Epithelial cell of esophagus (primary cell): Measurements from ENCODE around the gene PTPN6.

Source experiments
- DNase-seq: peaks from one replicate; pipeline ENCODE4 v3.0.0; 2010; ENCODE audit warnings: low read depth
- H3K4me3 ChIP-seq: 2 replicates; pipeline ENCODE4 v1.5.1; 2011; ENCODE audit warnings: mild to moderate bottlenecking, low read length, control low read depth
- TF ChIP-seq, protein P1 (sequence below): IDR thresholded peaks from 2 replicates; pipeline ENCODE4 v1.5.1; 2011; ENCODE audit warnings: low read depth, mild to moderate bottlenecking, low read length, control low read depth, inconsistent platforms; ENCODE audit not compliant: insufficient read depth; ENCODE audit errors: missing control alignments

PTPN6 gene

DNA sequence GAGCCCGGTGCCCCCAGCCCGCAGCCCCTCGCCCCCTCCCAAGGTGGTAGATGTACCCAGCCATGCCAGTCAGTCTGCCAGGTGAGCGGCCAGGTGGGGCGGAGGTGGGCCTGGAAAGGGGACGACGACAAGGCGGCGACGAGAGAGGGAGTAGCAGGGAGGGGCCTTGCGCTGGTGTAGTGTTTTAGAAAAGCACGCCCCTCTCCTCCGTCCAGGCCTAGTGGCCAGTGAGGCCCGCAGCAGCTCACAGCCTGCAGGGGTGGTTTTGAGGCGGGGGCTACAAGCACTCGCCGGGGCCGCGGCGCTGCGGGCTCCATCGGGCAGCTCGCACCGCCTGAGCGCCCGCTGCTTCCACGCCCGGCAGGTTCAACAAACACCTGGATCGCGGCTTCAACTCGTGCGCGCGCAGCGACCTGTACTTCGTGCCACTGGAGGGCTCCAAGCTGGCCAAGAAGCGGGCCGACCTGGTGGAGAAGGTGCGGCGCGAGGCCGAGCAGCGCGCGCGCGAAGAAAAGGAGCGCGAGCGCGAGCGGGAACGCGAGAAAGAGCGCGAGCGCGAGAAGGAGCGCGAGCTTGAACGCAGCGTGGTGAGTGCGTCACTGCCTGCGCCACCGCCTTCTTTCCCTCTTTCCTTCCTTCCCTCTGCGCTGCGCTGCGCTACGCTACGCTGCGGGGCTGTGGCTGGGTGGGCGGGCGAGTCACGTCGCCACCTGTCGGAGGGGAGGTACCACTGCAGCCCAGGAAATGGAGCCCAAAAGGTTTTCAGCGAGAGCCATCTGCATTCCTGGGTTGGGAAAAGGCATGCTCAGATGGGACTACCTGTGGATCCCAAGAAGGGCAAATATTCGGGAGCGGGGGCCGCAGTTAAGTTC lies 13.4 kb upstream of the PTPN6 start:
- TF ChIP-seq, protein P1, sequence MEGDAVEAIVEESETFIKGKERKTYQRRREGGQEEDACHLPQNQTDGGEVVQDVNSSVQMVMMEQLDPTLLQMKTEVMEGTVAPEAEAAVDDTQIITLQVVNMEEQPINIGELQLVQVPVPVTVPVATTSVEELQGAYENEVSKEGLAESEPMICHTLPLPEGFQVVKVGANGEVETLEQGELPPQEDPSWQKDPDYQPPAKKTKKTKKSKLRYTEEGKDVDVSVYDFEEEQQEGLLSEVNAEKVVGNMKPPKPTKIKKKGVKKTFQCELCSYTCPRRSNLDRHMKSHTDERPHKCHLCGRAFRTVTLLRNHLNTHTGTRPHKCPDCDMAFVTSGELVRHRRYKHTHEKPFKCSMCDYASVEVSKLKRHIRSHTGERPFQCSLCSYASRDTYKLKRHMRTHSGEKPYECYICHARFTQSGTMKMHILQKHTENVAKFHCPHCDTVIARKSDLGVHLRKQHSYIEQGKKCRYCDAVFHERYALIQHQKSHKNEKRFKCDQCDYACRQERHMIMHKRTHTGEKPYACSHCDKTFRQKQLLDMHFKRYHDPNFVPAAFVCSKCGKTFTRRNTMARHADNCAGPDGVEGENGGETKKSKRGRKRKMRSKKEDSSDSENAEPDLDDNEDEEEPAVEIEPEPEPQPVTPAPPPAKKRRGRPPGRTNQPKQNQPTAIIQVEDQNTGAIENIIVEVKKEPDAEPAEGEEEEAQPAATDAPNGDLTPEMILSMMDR, result peak; percentile 90
- peak overlapping the region; percentile 58 for H3K4me3 ChIP-seq
- peak; percentile 96 for DNase-seq

DNA sequence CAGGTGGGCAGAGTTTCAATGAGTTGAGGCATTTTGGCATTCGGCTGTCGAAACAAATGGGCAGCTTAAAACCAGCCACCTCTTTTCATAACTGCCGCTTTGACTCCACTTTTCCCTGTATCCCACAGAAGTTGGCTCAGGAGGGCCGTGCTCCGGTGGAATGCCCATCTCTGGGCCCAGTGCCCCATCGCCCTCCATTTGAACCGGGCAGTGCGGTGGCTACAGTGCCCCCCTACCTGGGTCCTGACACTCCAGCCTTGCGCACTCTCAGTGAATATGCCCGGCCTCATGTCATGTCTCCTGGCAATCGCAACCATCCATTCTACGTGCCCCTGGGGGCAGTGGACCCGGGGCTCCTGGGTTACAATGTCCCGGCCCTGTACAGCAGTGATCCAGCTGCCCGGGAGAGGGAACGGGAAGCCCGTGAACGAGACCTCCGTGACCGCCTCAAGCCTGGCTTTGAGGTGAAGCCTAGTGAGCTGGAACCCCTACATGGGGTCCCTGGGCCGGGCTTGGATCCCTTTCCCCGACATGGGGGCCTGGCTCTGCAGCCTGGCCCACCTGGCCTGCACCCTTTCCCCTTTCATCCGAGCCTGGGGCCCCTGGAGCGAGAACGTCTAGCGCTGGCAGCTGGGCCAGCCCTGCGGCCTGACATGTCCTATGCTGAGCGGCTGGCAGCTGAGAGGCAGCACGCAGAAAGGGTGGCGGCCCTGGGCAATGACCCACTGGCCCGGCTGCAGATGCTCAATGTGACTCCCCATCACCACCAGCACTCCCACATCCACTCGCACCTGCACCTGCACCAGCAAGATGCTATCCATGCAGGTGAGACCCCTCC lies 12.6 kb upstream of the PTPN6 start:
- peak overlapping the region; percentile 58 for H3K4me3 ChIP-seq
- TF ChIP-seq, protein P1, result no peak
- no peak for DNase-seq

GRCh38 chr12:6939191-6939540 lies 12.0 kb upstream of the PTPN6 start:
- TF ChIP-seq, protein P1, result no peak
- DNase-seq, result no peak
- H3K4me3 ChIP-seq, result no peak overlapping the region

GRCh38 chr12:6941267-6941666 lies 9.9 kb upstream of the PTPN6 start:
- DNase-seq, result no peak
- H3K4me3 ChIP-seq, result no peak overlapping the region
- TF ChIP-seq, protein P1, result no peak

DNA sequence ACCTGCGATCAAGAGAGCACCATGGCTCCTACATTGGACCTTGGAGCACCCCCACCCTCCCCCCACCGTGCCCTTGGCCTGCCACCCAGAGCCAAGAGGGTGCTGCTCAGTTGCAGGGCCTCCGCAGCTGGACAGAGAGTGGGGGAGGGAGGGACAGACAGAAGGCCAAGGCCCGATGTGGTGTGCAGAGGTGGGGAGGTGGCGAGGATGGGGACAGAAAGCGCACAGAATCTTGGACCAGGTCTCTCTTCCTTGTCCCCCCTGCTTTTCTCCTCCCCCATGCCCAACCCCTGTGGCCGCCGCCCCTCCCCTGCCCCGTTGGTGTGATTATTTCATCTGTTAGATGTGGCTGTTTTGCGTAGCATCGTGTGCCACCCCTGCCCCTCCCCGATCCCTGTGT lies 9.4 kb upstream of the PTPN6 start:
- TF ChIP-seq, protein P1, result no peak
- DNase-seq, result no peak
- H3K4me3 ChIP-seq, result no peak overlapping the region

DNA sequence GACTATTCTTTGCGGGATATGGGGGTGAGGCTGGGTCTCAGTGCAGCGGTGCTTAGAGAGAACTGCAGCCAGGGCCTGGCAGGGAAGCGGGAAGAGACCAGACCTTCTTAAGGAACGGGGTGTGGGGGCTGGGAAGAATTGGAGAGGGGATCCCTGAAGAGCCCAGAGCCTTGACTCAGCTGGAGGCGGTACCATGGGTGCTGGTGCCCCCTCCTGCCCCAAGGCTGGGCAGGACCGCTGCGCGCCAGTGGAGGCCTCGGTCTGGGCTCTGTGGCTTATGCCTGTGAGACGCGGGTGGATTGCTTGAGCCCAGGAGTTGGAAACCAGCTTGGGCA lies 8.9 kb upstream of the PTPN6 start:
- H3K4me3 ChIP-seq, result no peak overlapping the region
- no peak for DNase-seq
- TF ChIP-seq, protein P1, result no peak
